K562 (cell line): ENCODE measurements around the gene TAF11. TPM values are rescaled to one million over a fixed set of nuclear protein-coding genes. Genes with fewer than 3 reads are reported as not detected.

Experiments used
- CBFB ChIP-seq: sonication (generic); formaldehyde crosslinking; IDR thresholded peaks from 2 replicates; pipeline ENCODE4 v1.4.0; 2020; ENCODE audit warnings: mild to moderate bottlenecking, missing genetic modification reagents
- MGA ChIP-seq: fragments of 450-650 bp; IDR thresholded peaks from 2 replicates; pipeline ENCODE4 v1.6.1; 2016; ENCODE audit warnings: mild to moderate bottlenecking, moderate library complexity
- MIER1 ChIP-seq: fragments of 450-650 bp; IDR thresholded peaks from 2 replicates; pipeline ENCODE4 v1.6.1; 2016; ENCODE audit warnings: antibody characterized with exemption, mild to moderate bottlenecking, low read depth
- POLR2AphosphoS5 ChIP-seq: IDR thresholded peaks from 2 replicates; pipeline ENCODE4 v1.6.1; 2011; ENCODE audit warnings: mild to moderate bottlenecking, low read depth, low read length, moderate library complexity; ENCODE audit not compliant: control insufficient read depth, insufficient read depth
- POLR2G ChIP-seq: fragments of 200-400 bp; formaldehyde crosslinking; IDR thresholded peaks from 2 replicates; pipeline ENCODE4 v1.6.1; 2017; ENCODE audit warnings: low read depth, mild to moderate bottlenecking, antibody characterized with exemption, low read length, moderate library complexity
- RNF2 ChIP-seq: sonication (generic); IDR thresholded peaks from 2 replicates; pipeline ENCODE4 v1.6.1; 2016
- polyA plus RNA-seq, 8 experiments: library from polyadenylated mRNA; depleted of rRNA in 4 of 8; stranded (reverse) in 5 of 8; unstranded in 3 of 8; fragments of >200 nt; fragmentation: Nextera tagmentation in 2 of 8; fragmentation: Illumina TruSeq in 1 of 8; extraction: Ambion mirVana in 2 of 8; extraction: Trizol in 1 of 8; gene quantifications; 2 replicates each; pipeline versions ENCODE4 v1.2.1 to v1.2.3, GENCODE V29; 2011 to 2014; ENCODE audit warnings: inconsistent platforms in 1 of 8, missing spikeins in 1 of 8
- total RNA-seq, 7 experiments: library from RNA; depleted of rRNA in 6 of 7; stranded (reverse); fragments of >200 nt in 6 of 7; fragmentation: Illumina TruSeq in 2 of 7; extraction: Trizol in 2 of 7; gene quantifications; 2 replicates each; pipeline versions ENCODE4 v1.2.1 to v1.2.3, GENCODE V29; 2011 to 2021; ENCODE audit warnings: low replicate concordance in 1 of 7

Gene TAF11
- total and polyA plus RNA-seq, 9 of the 15 experiments (the other 6 are each of a cell fraction or from before 2014, with no cell fraction given) = 40.9 to 91.9 (median 71.9) TPM

GRCh38 chr6:34928220-34928619 lies 40.4 kb upstream of the TAF11 start (continued):
- TF ChIP-seq MGA = no peak
- no peak for TF ChIP-seq RNF2
- TF ChIP-seq MIER1 = no peak
- no peak for TF ChIP-seq CBFB (CRISPR knock-in tag)
- TF ChIP-seq POLR2AphosphoS5 = no peak
- TF ChIP-seq POLR2G = no peak
- TF ChIP-seq, all 486 proteins: peak for 0
